ENCODE data around the gene DYNLT2B.
"Not testable (repeated sequence)": the region's sequence is repeated elsewhere in the genome, so short reads cannot be mapped to it uniquely, and the experiment has no call there.

Gene DYNLT2B

GRCh38 chr3:196323691-196324090 is 5.7 kb upstream of the DYNLT2B start:
- DNase-seq = no peak

- DNase-seq = no peak
Measured at GRCh38 chr3:196323016-196323415, 5.0 kb upstream of the DYNLT2B start.

GRCh38 chr3:196321162-196321561 is 3.1 kb upstream of the DYNLT2B start:
- DNase-seq = no peak

- DNase-seq = no peak
Measured at GRCh38 chr3:196320137-196320536, 2.1 kb upstream of the DYNLT2B start.

- not testable (repeated sequence) for DNase-seq
Measured at GRCh38 chr3:196316799-196317686, 997 bp downstream of the DYNLT2B start.

GRCh38 chr3:196315821-196316220 is 2.2 kb downstream of the DYNLT2B start:
- DNase-seq = no peak

GRCh38 chr3:196314597-196314996 is 3.4 kb downstream of the DYNLT2B start:
- no peak for DNase-seq

GRCh38 chr3:196314086-196314485 is 4.0 kb downstream of the DYNLT2B start:
- DNase-seq = not testable (repeated sequence)

GRCh38 chr3:196302960-196303359 is 15.1 kb downstream of the DYNLT2B start:
- DNase-seq = not testable (repeated sequence)

GRCh38 chr3:196302551-196302950 is 15.5 kb downstream of the DYNLT2B start:
- not testable (repeated sequence) for DNase-seq

- no peak for DNase-seq
Measured at GRCh38 chr3:196298521-196298920, 19.5 kb downstream of the DYNLT2B start.

- no peak for DNase-seq
Measured at GRCh38 chr3:196292286-196292923, 25.6 kb downstream of the DYNLT2B start.

- DNase-seq = peak; percentile 23
Measured at GRCh38 chr3:196288141-196288460, 29.9 kb downstream of the DYNLT2B start.

GRCh38 chr3:196287440-196288140 is 30.4 kb downstream of the DYNLT2B start, which contains the start of gene PCYT1A:
TSS of gene PCYT1A (minus strand) at chr3:196287726. CDS start at chr3:196270531, 17,195 bp downstream.
- DNase-seq = peak; percentile 77

- no peak for DNase-seq
Measured at GRCh38 chr3:196287090-196287439, 31.0 kb downstream of the DYNLT2B start.

- DNase-seq = no peak
Measured at GRCh38 chr3:196284396-196284795, 33.6 kb downstream of the DYNLT2B start.

- no peak for DNase-seq
Measured at GRCh38 chr3:196281962-196282361, 36.1 kb downstream of the DYNLT2B start.

GRCh38 chr3:196280689-196281440 is 37.2 kb downstream of the DYNLT2B start:
- no peak for DNase-seq

- DNase-seq = no peak
Measured at GRCh38 chr3:196275126-196275525, 42.9 kb downstream of the DYNLT2B start.

GRCh38 chr3:196274585-196274984 is 43.5 kb downstream of the DYNLT2B start:
- no peak for DNase-seq

GRCh38 chr3:196273655-196274054 is 44.4 kb downstream of the DYNLT2B start:
- DNase-seq = no peak

GRCh38 chr3:196272826-196273225 is 45.2 kb downstream of the DYNLT2B start:
- DNase-seq = no peak

- no peak for DNase-seq
Measured at GRCh38 chr3:196270499-196270898, 47.5 kb downstream of the DYNLT2B start.

All from DMS153 (cell line).